HK-2 (cell line): ENCODE data around the gene TIPIN.
"Not testable (repeated sequence)": the region's sequence is repeated elsewhere in the genome, so short reads cannot be mapped to it uniquely, and the experiment has no call there.

ENCODE experiments used
- DNase-seq: peaks from one replicate; pipeline ENCODE4 v3.0.0-alpha.2; 2018; ENCODE audit not compliant: unreplicated experiment

Gene TIPIN

GRCh38 chr15:66386204-66387123 lies 30.0 kb upstream of the TIPIN start, which contains the start of gene MAP2K1:
Gene MAP2K1, plus strand, starts transcription at chr15:66386912. Its CDS starts 436 bp downstream, at chr15:66387348.
- peak; percentile 93 for DNase-seq

- not testable (repeated sequence) for DNase-seq
Observed at GRCh38 chr15:66381376-66381775, 24.9 kb upstream of the TIPIN start.

- no peak for DNase-seq
Observed at GRCh38 chr15:66378814-66379430, 22.4 kb upstream of the TIPIN start.

- no peak for DNase-seq
Observed at GRCh38 chr15:66374179-66374578, 17.7 kb upstream of the TIPIN start.

GRCh38 chr15:66369773-66370651 lies 13.5 kb upstream of the TIPIN start:
- DNase-seq, result no peak

GRCh38 chr15:66364944-66365528 lies 8.6 kb upstream of the TIPIN start:
- DNase-seq, result no peak

GRCh38 chr15:66362776-66363175 lies 6.3 kb upstream of the TIPIN start:
- DNase-seq, result no peak

- DNase-seq, result not testable (repeated sequence)
Observed at GRCh38 chr15:66361745-66362460, 5.4 kb upstream of the TIPIN start.

- DNase-seq, result no peak
Observed at GRCh38 chr15:66359740-66360139, 3.3 kb upstream of the TIPIN start.

- DNase-seq, result no peak
Observed at GRCh38 chr15:66356077-66356358, 467 bp downstream of the TIPIN start.

- DNase-seq, result not testable (repeated sequence)
Observed at GRCh38 chr15:66348530-66348929, 8.0 kb downstream of the TIPIN start.

- no peak for DNase-seq
Observed at GRCh38 chr15:66328771-66329170, 27.7 kb downstream of the TIPIN start.

GRCh38 chr15:66327736-66328135 lies 28.7 kb downstream of the TIPIN start:
- no peak for DNase-seq

- no peak for DNase-seq
Observed at GRCh38 chr15:66326051-66326450, 30.4 kb downstream of the TIPIN start.

GRCh38 chr15:66323312-66323928 lies 33.1 kb downstream of the TIPIN start:
- no peak for DNase-seq

- DNase-seq, result no peak
Observed at GRCh38 chr15:66312144-66312543, 44.3 kb downstream of the TIPIN start.

- no peak for DNase-seq
Observed at GRCh38 chr15:66310786-66311185, 45.7 kb downstream of the TIPIN start.

GRCh38 chr15:66309828-66310227 lies 46.7 kb downstream of the TIPIN start:
- DNase-seq, result no peak

- DNase-seq, result no peak
Observed at GRCh38 chr15:66308531-66308930, 48.0 kb downstream of the TIPIN start.

- DNase-seq, result no peak
Observed at GRCh38 chr15:66306381-66306780, 50.1 kb downstream of the TIPIN start.

GRCh38 chr15:66304425-66304824 lies 52.1 kb downstream of the TIPIN start:
- DNase-seq, result not testable (repeated sequence)
